Hair follicle dermal papilla cell (primary cell): ENCODE results near the gene CEP152. TPM values are rescaled to one million over a fixed set of nuclear protein-coding genes. Genes with fewer than 3 reads are reported as not detected.

Experiments
- total RNA-seq: library from RNA; depleted of rRNA; stranded (reverse); fragments of >200 nt; gene quantifications from 2 replicates; pipeline ENCODE4 v1.2.3, GENCODE V29; 2012

Gene CEP152
- total RNA-seq: 2.2 and 2.4 TPM in 2 replicates

GRCh38 chr15:48810414-48811324 lies at the start of gene CEP152:
TSS of gene CEP152 (minus strand) at chr15:48811069. CDS start at chr15:48805649, 5,420 bp downstream.

Other genes starting within 250 kb of the CEP152 start
- gene FBN1, start 165.4 kb downstream of the CEP152 start, total RNA-seq: 697 and 881 TPM in 2 replicates
- 181 and 198 TPM in 2 replicates for gene EID1, start 67.1 kb upstream of the CEP152 start, total RNA-seq
- gene SHC4, start 152.8 kb upstream of the CEP152 start, total RNA-seq: 0.49 and 0.61 TPM in 2 replicates
- 40.4 and 46.1 TPM in 2 replicates for gene SECISBP2L, start 235.4 kb upstream of the CEP152 start, total RNA-seq